SIG-M5 treated with dmso at 0.1 percent for 504 hours (cell line): ENCODE results near the gene HOXD4.

Experiments used
- DNase-seq: peaks from one replicate; lab custom pipeline; 2025; ENCODE audit not compliant: unreplicated experiment; lab: John Stamatoyannopoulos, UW

HOXD4 gene

GRCh38 chr2:176139661-176140512 lies 11.5 kb upstream of the HOXD4 start:
- DNase-seq: no peak

DNA sequence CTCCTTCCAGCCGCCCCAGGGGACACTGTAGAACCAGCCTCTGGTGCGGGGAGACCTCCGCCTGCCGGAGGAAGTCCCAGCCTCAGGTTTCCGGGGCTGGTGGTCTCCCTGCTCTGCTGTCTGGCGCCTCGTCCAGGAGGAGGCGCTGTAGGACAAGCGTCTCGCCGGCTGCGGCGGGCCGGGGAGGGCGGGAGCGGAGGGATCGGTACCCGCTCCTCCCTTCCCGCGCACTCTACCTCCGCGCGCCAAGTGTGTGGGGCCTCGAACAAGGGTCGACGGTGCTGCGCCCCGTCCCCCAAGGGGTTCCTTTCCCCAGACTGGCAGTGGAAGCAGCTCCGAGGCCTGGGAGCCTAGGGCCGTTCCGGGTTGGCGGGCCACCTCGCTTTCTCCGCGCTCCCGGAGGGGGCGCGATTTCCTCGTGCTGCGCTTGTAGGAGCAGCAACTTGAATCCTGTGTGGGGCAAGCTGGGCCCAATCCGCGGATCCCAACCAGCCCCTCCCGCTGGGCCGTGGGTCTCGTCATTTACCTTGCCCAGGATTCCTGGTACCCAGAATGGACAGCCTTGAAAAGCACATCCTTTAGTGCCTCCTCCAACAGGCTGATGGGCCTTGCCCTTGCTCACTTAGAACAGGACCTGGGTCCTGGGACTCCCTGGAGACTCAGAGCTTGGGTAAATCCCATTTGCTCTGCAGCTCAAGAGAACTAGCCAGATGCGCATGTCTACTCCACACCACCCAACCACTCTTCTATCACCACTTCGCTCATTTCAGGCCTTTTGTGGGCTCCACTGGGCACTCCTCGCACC lies 10.6 kb upstream of the HOXD4 start:
- peak; percentile 39 for DNase-seq

DNA sequence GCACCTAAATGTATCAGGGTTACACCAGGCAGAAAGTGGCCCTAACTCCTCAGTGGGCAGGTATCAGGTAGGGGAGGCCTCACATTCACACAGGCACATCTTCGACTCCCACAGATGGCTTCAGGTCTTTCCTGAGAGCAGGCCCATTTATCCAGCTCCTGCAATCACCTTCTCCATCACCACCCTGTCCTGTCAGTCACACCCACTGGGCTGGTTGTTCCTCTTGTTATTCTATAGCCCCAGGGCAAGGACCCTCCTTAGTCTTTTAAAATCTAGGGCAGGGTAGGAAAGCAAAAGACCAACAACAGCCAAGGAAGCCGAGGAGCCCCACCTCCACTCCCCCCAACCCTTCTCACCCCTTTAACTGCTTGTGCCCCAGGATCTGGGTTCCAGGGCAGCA lies 9.1 kb upstream of the HOXD4 start:
- DNase-seq: no peak

DNA sequence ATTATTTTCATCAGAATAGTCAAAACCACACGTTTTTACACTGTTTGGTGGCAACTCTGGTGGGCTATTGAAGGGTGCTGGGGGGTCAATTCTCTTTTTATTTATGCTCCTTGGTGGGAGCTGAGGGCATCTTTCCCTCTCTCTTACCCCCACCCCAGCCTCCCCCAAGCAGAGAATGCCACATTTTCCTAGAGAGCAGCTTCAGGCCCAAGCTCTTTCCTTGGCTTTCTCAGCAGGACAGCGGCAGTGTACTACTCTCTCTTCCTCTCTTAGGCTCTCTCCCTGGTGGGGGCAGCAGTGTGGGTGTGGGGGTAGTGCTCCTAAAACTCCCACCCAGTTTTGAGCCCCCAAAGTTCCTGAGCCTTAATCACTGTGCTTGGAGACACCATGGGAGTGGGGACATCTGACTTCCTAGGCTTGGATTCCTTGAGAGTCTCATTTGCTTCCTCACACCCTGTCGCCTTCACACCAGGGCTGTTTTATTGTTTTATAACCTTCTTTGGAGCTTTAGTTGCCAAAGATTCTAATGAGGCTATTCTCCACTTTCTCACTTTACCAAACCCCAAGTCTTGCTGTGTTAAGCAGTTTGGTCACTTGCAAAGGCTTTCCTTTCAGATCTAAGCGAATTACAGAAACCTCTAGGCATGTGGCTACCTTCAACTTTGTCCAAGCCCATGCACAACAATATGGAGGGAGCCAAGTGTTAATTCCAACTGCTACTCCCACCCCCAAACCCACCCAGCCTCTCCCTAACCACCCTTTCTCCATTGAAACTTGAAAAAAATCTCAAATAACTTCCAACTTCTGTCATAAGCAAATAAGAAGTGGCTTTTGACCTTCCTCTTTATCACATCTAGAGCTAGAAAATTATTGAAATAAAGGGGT lies 6.0 kb upstream of the HOXD4 start:
- no peak for DNase-seq

- no peak for DNase-seq
These were observed 5.2 kb upstream of the HOXD4 start for GRCh38 chr2:176146101-176146500.

- no peak for DNase-seq
These were observed 4.7 kb upstream of the HOXD4 start for GRCh38 chr2:176146645-176147044.

DNA sequence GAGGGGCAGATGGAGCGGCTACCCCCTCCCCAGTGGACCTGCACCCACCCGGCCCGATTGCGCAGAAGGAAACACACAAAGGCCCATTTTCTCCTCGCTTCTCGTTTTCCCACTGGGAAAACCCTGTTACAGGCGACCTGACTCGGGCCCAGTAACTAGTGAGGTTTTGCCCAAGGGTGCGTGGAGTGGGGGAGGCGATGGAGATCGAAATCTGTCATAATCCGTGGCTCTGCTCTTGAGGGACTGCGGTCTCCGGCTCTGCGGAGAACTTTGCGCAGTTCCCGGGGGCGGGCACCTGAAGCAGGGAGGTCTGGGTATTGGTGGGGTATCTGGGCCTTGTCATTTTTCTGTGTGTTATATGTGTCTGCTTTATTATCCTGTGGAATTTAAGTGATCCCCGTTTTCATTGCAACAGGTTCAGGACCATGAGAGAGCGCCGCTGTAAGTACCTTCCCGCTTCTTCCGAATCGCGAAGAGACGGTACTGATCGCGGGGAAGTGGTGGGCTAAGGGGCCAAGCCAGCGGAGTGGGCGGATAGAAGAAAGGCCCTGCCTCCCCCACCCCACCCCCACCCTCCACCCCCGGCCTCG lies 4.0 kb upstream of the HOXD4 start:
- DNase-seq: no peak

DNA sequence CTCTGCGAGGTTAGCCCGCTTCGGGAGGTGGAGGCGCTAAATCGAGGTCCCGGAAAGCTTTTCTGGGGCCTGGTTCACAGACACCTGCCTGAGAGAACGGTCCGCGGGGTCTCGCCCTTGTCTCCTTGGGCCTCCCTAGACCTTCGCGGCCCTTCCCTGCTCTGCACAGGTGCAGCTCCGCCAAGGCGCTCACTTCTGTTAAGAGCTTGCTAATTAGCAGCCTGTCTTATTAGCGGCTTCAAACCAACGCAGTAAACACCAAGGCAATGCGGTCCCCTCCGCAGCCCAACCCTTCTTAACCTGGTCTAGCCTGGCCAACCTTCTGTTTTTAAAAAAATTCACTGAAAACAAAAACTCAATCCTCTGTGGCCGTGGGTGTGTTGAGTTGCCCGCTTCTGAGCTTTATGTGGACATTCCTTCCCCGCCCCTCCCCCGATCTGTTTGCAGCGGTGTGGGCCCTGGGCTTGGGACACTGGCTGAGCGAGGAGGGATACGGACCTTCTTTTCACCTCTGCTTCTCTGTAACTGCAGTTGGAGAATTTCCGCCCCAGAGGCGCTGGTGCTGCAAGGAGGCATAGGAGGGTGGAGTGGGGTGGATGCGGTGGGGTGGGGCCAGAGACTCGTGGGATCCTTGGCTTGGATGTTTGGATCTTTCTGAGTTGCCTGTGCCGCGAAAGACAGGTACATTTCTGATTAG lies 3.4 kb upstream of the HOXD4 start:
- DNase-seq: no peak

- DNase-seq: no peak
These were observed 2.5 kb upstream of the HOXD4 start for GRCh38 chr2:176148751-176149421.

DNA sequence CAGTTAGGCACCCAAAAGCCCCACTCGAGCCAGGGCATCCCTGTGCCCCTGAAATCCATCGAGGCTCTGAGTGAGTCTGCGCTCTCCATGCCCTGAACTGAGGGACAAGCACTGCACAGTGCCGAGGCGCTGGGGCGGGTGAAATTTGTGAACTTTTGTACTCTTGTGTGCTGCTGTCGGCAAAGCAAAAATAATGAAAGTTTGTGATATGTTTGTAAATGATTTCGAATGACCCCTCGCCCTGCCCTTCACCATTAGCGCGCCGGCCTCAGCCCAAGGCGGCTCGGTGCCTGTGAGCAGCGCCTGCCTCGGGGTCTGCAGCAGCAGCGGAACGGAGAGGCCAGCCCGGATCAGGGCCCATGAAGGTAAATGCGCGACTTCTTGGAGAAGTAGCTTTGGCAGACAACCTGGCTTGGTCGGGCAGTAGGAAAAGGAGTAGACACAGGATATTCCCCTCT lies 1.8 kb upstream of the HOXD4 start:
- no peak for DNase-seq

- DNase-seq: no peak
These were observed 1.3 kb upstream of the HOXD4 start for GRCh38 chr2:176149939-176150583.

GRCh38 chr2:176150584-176151441 lies 537 bp upstream of the HOXD4 start:
- DNase-seq: no peak

- no peak for DNase-seq
These were observed 1.2 kb downstream of the HOXD4 start for GRCh38 chr2:176152350-176153181.

GRCh38 chr2:176154576-176155252 lies 3.4 kb downstream of the HOXD4 start:
- DNase-seq: no peak

GRCh38 chr2:176155356-176156044 lies 4.2 kb downstream of the HOXD4 start:
- DNase-seq: no peak

DNA sequence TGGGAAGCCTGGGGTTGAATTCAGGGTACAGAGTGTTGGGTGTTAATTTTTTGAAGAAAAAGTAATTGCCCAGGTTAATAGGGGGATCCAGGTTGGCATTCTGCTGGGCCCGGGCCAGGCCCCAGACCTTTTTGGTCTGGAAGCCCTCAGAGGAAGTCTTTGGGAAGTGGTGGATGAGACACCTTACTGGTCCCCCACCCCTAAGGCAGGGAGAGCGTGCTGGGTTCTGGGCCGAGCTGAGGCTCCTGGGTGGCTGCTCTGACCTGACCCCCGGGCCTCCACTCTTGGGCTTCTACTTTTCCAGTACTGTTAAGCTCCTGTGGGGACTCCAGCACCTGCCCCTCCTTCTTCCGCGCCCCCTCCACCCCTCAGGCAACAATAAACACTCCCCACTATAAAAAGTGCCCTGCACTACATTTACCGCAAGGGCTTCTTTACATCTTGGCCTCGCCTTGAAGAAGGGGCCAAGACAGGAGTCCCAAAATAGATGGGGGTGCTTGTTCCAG lies 5.0 kb downstream of the HOXD4 start:
- no peak for DNase-seq
